Articular chondrocyte of knee joint (primary cell): ENCODE data around the gene ITGAX. TPM values are rescaled to one million over a fixed set of nuclear protein-coding genes. Genes with fewer than 3 reads are reported as not detected.

Experiments
- total RNA-seq: library from RNA; depleted of rRNA; stranded (reverse); fragments of >200 nt; gene quantifications from 2 replicates; pipeline ENCODE4 v1.2.3, GENCODE V29; 2012

Gene ITGAX
- total RNA-seq: under 0.01 and 0.52 TPM in 2 replicates

GRCh38 chr16:31354394-31355291 lies at the start of gene ITGAX:
Gene ITGAX, plus strand, starts transcription at chr16:31355176. Its CDS starts 79 bp downstream, at chr16:31355255.

GRCh38 chr16:31393056-31393455 lies 38.1 kb downstream of the ITGAX start, which contains the start of gene ITGAD:
Gene ITGAD, plus strand, starts transcription at chr16:31393335. Its CDS starts 26 bp downstream, at chr16:31393361.

DNA sequence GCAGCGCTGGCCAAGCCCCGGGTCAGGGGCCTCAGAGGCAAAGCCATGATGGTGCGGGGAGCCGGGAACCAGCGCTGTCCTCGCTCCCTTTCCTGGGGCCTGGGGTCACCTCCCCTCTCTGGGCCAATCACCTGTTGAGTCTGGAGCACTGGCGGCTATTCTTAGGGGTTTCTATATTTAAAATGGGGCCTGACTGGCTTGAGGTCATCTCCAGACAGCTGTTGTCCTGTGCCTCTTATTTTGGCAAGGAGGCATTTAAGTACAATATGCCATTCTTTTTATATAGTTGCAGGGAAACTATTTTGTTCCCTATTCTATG lies 73.3 kb downstream of the ITGAX start, which contains the start of gene COX6A2:
COX6A2 (minus strand) TSS at position 82 of the 319 bp plus-strand sequence; CDS start at position 47, 35 bp downstream.

Other genes with a start within 250 kb of the ITGAX start
- gene BCKDK, start 246.8 kb upstream of the ITGAX start, total RNA-seq: 32.0 and 32.5 TPM in 2 replicates
- 26.2 and 27.0 TPM in 2 replicates for gene KAT8, start 237.5 kb upstream of the ITGAX start, total RNA-seq
- not detected in 2 replicates for gene PRSS8, start 219.4 kb upstream of the ITGAX start, total RNA-seq
- gene PRSS36, start 205.1 kb upstream of the ITGAX start, total RNA-seq: 0.22 and 0.91 TPM in 2 replicates
- gene FUS, start 175.0 kb upstream of the ITGAX start, total RNA-seq: 39.7 and 45.1 TPM in 2 replicates
- 42.3 and 43.9 TPM in 2 replicates for gene PYCARD, start 152.4 kb upstream of the ITGAX start, total RNA-seq
- not detected in 2 replicates for gene TRIM72, start 141.1 kb upstream of the ITGAX start, total RNA-seq
- not detected in 2 replicates for gene PYDC1, start 138.0 kb upstream of the ITGAX start, total RNA-seq
- not detected in 2 replicates for gene ITGAM, start 95.2 kb upstream of the ITGAX start, total RNA-seq
- gene ITGAD, start 38.2 kb downstream of the ITGAX start, total RNA-seq: not detected in 2 replicates
- gene COX6A2, start 73.2 kb downstream of the ITGAX start, total RNA-seq: not detected in 2 replicates
- gene ZNF843, start 87.6 kb downstream of the ITGAX start, total RNA-seq: 1.2 and 1.4 TPM in 2 replicates
- 9.0 and 10.4 TPM in 2 replicates for gene ARMC5, start 104.3 kb downstream of the ITGAX start, total RNA-seq
- 46.3 and 54.0 TPM in 2 replicates for gene TGFB1I1, start 117.0 kb downstream of the ITGAX start, total RNA-seq
- gene SLC5A2, start 127.9 kb downstream of the ITGAX start, total RNA-seq: not detected in 2 replicates
- 42.0 and 52.5 TPM in 2 replicates for gene RUSF1, start 153.2 kb downstream of the ITGAX start, total RNA-seq
- gene AHSP, start 172.7 kb downstream of the ITGAX start, total RNA-seq: not detected in 2 replicates